Measurements from ENCODE around the gene MSL1. TPM values are rescaled to one million over a fixed set of nuclear protein-coding genes. Genes with fewer than 3 reads are reported as not detected.

The MSL1 gene
- total and polyA plus RNA-seq, 4 experiments from 2014 or later, result 6.0 to 133 (median 69.3) TPM

DNA sequence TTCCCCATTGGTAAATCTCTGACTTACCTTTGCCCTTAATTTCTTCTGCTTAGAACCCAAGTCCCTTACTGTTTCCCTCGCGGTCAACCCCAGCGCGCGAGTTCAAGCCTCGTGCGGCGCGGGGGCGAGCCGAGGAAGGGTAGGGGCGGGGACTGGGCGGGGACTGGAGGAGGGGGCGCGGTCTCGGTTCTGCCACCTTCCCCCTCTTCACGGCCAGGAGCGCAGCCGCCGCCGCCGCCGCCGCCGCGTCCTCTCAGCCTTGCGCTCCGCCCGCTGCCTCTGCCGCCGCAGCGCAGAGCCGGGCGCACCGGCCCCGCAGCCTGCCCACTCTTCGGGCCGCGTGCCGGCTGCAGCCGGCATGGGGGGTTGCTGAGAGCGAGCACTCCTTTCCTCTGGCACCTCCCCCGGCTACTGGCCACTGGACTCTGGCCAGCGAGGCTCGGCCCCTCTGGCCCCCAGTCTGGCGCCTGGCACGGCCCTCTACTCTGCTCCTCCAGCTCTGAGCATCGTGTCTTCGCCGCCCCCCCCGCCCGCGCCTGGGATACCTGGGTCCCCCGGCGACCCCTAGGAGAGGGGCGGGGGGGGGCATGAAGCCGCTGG, 55.6 kb downstream of the MSL1 start, which contains the start of gene RAPGEFL1:
Gene RAPGEFL1, plus strand, starts transcription at position 196 of the 600 bp plus-strand sequence. Its CDS starts 392 bp downstream, at position 588.
- H3K4me3 Mint-ChIP-seq, result peak within 1 kb of the TSS; percentile 40 to 79 (median 62)
- no peaks in the 10 kb centered on the region for H3K9me3 Mint-ChIP-seq
- H3K4me1 Mint-ChIP-seq, result peaks cover 6 to 17% (median 8%) of the 10 kb centered on the region in 4 donors
- Histone ChIP-seq H3K9me3 (ENCODE audit: control insufficient read depth in 1 of 2, low read length in 2 of 2) (no peaks in the 10 kb centered on the region), H3K36me3 (ENCODE audit: insufficient read depth, low read length) (peaks cover 10% of the 10 kb centered on the region), H3K4me1 (ENCODE audit: insufficient read depth, low read length) (peaks cover 7% of the 10 kb centered on the region), H3K4me3 (ENCODE audit: low read length in 2 of 2) (peak within 1 kb of the TSS in 1 of 2 donors; percentile 32), H3K27ac (ENCODE audit: low read depth, low read length) (no peak within 1 kb of the TSS), H3K27me3 (ENCODE audit: insufficient read depth, low read length) (no peaks in the 10 kb centered on the region)
- DNase-seq, result peak; percentile 69 to 83 (median 76)
- H3K36me3 Mint-ChIP-seq, result peaks cover 4 to 24% of the 10 kb centered on the region in 2 donors
- intact Hi-C loops (cut with micrococcal nuclease), result no loop called here
- peak within 1 kb of the TSS; percentile 41 to 90 (median 83) for H3K27ac Mint-ChIP-seq
- H3K27me3 Mint-ChIP-seq, result no peaks in the 10 kb centered on the region
- ChIA-PET CTCF (ENCODE audit: partially characterized antibody) (interaction anchor here (11.0 kb wide), 1 partner anchor 63 kb away, joined by 287 read pairs; no protein-coding TSS in a partner anchor), POLR2A (ENCODE audit: partially characterized antibody) (interaction anchor here (0.7 to 3.1 kb wide), 5 partner anchors 14 to 145 kb away, joined by 3 to 11 read pairs (median 4); partner anchors contain the start of genes CASC3 and WIPF2)

- Histone ChIP-seq H3K27ac (ENCODE audit: low read depth, low read length) (no peak overlapping the region), H3K4me1 (ENCODE audit: insufficient read depth, low read length) (peaks cover 7% of the 10 kb centered on the region), H3K27me3 (ENCODE audit: insufficient read depth, low read length) (no peaks in the 10 kb centered on the region), H3K4me3 (ENCODE audit: low read length in 2 of 2) (no peak overlapping the region), H3K36me3 (ENCODE audit: insufficient read depth, low read length) (peaks cover 8% of the 10 kb centered on the region), H3K9me3 (ENCODE audit: control insufficient read depth in 1 of 2, low read length in 2 of 2) (no peaks in the 10 kb centered on the region)
- no peak overlapping the region for H3K27ac Mint-ChIP-seq
- H3K9me3 Mint-ChIP-seq, result no peaks in the 10 kb centered on the region
- POLR2A ChIA-PET (ENCODE audit: partially characterized antibody), result interaction anchor here (0.7 to 3.1 kb wide), 5 partner anchors 13 to 145 kb away, joined by 3 to 11 read pairs (median 3); partner anchors contain the start of genes CASC3 and WIPF2
- intact Hi-C loops (cut with micrococcal nuclease), result no loop called here
- peak overlapping the region in 5 of 8 donors; percentile 39 to 69 (median 54) for H3K4me3 Mint-ChIP-seq
- peaks cover 6 to 17% (median 8%) of the 10 kb centered on the region in 4 donors for H3K4me1 Mint-ChIP-seq
- CTCF ChIA-PET (ENCODE audit: partially characterized antibody), result interaction anchor here (0.6 to 1.9 kb wide), 2 partner anchors 9 to 13 kb away, joined by 3 to 6 read pairs; no protein-coding TSS in a partner anchor
- H3K36me3 Mint-ChIP-seq, result peaks cover 4 to 21% of the 10 kb centered on the region in 2 donors
- H3K27me3 Mint-ChIP-seq, result no peaks in the 10 kb centered on the region
- no peak for DNase-seq
Observed at GRCh38 chr17:40178021-40178601, 56.3 kb downstream of the MSL1 start.

DNA sequence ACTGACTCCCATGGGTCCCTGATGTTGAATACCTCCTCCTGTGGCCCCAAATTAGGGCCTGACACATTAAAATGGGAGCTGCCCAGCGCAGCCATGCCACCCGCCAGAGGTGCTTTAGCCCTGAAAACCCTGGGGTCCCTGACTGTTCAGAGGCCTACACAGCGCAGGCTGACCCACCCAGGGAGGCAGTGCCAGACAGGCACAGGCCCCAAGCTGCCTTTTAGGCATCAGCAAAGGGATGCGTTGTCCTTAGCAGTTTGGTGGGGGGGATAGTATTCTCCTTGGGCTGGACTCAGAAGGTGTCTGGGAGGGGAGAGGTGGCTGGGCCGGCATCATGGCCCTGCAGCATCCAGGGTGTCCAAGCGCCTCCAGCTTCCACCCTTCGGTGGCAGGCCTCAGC, 56.9 kb downstream of the MSL1 start:
- DNase-seq, result no peak
- Mint-ChIP-seq H3K27ac (peak overlapping the region in 1 of 7 donors; percentile 47), H3K9me3 (no peaks in the 10 kb centered on the region), H3K27me3 (no peaks in the 10 kb centered on the region), H3K4me3 (peak overlapping the region in 5 of 8 donors; percentile 39 to 69 (median 54)), H3K36me3 (peaks cover 4 to 16% of the 10 kb centered on the region in 2 donors), H3K4me1 (peaks cover 5 to 17% (median 7%) of the 10 kb centered on the region in 4 donors)
- Histone ChIP-seq H3K27ac (ENCODE audit: low read depth, low read length) (no peak overlapping the region), H3K4me3 (ENCODE audit: low read length in 2 of 2) (no peak overlapping the region), H3K36me3 (ENCODE audit: insufficient read depth, low read length) (peaks cover 8% of the 10 kb centered on the region), H3K27me3 (ENCODE audit: insufficient read depth, low read length) (no peaks in the 10 kb centered on the region), H3K9me3 (ENCODE audit: control insufficient read depth in 1 of 2, low read length in 2 of 2) (no peaks in the 10 kb centered on the region), H3K4me1 (ENCODE audit: insufficient read depth, low read length) (peaks cover 7% of the 10 kb centered on the region)
- intact Hi-C loops (cut with micrococcal nuclease), result no loop called here
- CTCF ChIA-PET (ENCODE audit: partially characterized antibody), result interaction anchor here (0.6 to 1.9 kb wide), 3 partner anchors 10 to 13 kb away, joined by 3 to 6 read pairs (median 3); no protein-coding TSS in a partner anchor
- POLR2A ChIA-PET (ENCODE audit: partially characterized antibody), result interaction anchor here (1.1 to 3.1 kb wide), 5 partner anchors 13 to 144 kb away, joined by 3 to 11 read pairs (median 4); partner anchors contain the start of genes CASC3 and WIPF2

DNA sequence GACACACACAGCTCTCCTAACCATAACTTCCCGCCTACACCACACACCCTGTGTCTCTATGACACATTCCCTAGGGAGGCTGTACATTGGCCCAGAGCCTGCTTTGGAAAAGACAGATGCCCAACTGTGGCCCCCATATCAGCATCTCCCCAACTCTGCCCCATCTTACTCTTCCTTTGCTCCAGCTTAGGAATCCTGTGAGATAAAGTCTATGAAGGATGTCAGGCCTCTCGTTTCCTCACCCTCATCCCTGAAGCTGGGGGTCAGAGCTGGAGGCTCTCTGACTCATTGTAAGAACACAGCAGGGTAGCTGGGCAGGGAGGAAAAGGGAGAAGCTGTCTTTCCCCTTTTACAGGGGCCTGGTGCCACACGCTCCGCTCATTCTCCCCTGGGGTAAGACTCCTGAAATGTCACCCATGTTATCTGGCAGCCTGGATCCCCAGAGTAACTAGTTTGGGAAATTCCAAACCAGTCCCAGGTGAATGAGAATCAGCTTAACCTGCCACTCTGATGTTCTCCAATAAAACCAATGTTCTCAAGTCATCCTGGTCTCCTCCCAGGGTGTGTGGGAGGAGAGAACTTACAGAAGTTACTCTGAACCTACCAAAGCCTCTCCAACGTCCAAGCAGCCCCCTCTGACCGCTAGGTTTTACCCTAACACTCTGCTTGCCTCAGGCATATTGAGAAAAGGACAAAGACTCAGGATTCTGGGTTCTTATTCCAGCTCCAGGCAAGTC, 58.3 kb downstream of the MSL1 start:
- Histone ChIP-seq H3K4me3 (ENCODE audit: low read length in 2 of 2) (no peak overlapping the region), H3K9me3 (ENCODE audit: control insufficient read depth in 1 of 2, low read length in 2 of 2) (no peaks in the 10 kb centered on the region), H3K36me3 (ENCODE audit: insufficient read depth, low read length) (no peaks in the 10 kb centered on the region), H3K27ac (ENCODE audit: low read depth, low read length) (no peak overlapping the region), H3K4me1 (ENCODE audit: insufficient read depth, low read length) (peaks cover 7% of the 10 kb centered on the region), H3K27me3 (ENCODE audit: insufficient read depth, low read length) (no peaks in the 10 kb centered on the region)
- Mint-ChIP-seq H3K36me3 (peaks cover 0 to 11% of the 10 kb centered on the region in 2 donors), H3K27me3 (no peaks in the 10 kb centered on the region), H3K4me3 (peak overlapping the region in 4 of 8 donors; percentile 23 to 70 (median 34)), H3K27ac (peak overlapping the region in 3 of 7 donors; percentile 44 to 72 (median 47)), H3K4me1 (peaks cover 5 to 17% (median 7%) of the 10 kb centered on the region in 4 donors), H3K9me3 (no peaks in the 10 kb centered on the region)
- ChIA-PET CTCF (ENCODE audit: partially characterized antibody) (interaction anchor here (0.8 to 1.9 kb wide), 5 partner anchors 11 to 67 kb away, joined by 3 to 6 read pairs (median 3); no protein-coding TSS in a partner anchor), POLR2A (ENCODE audit: partially characterized antibody) (interaction anchor here (1.9 kb wide), 1 partner anchor 82 kb away, joined by 4 read pairs; no protein-coding TSS in a partner anchor)
- DNase-seq, result no peak
- intact Hi-C loops (cut with micrococcal nuclease), result no loop called here

DNA sequence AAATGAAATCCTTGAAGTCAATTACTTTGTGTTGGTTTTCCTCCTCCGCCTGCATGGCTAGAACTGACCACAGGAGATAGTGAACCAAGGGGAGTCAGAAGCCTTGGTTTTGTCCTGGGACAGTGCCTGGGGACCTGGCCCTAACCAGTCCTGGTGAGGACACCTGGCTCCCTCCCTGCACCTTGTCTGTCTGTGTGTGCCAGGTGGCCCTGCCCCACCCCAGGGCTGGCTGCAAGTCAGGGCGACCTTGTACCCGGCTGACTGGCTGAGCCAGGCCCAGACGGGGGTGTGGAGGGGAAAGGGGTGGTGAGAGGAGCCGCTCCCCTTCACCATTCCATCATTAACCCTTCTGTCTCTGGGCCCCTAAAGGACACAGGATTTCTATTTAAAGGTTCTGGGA, 58.9 kb downstream of the MSL1 start:
- H3K4me1 ChIP-seq (ENCODE audit: insufficient read depth, low read length), result peaks cover 7% of the 10 kb centered on the region
- H3K27me3 ChIP-seq (ENCODE audit: insufficient read depth, low read length), result no peaks in the 10 kb centered on the region
- Mint-ChIP-seq H3K27me3 (no peaks in the 10 kb centered on the region), H3K36me3 (peaks cover 0 to 11% of the 10 kb centered on the region in 2 donors), H3K9me3 (no peaks in the 10 kb centered on the region), H3K4me3 (peak overlapping the region in 1 of 8 donors; percentile 23), H3K27ac (peak overlapping the region in 1 of 7 donors; percentile 47), H3K4me1 (peaks cover 5 to 17% (median 7%) of the 10 kb centered on the region in 4 donors)
- H3K4me3 ChIP-seq (ENCODE audit: low read length in 2 of 2), result no peak overlapping the region
- intact Hi-C loops (cut with micrococcal nuclease), result no loop called here
- ChIA-PET CTCF (ENCODE audit: partially characterized antibody) (interaction anchor here (1.3 to 1.6 kb wide), 2 partner anchors 12 to 68 kb away, joined by 3 to 6 read pairs; no protein-coding TSS in a partner anchor), POLR2A (ENCODE audit: partially characterized antibody) (interaction anchor here (1.9 kb wide), 1 partner anchor 82 kb away, joined by 4 read pairs; no protein-coding TSS in a partner anchor)
- no peak overlapping the region for H3K27ac ChIP-seq (ENCODE audit: low read depth, low read length)
- no peaks in the 10 kb centered on the region for H3K36me3 ChIP-seq (ENCODE audit: insufficient read depth, low read length)
- no peak for DNase-seq
- no peaks in the 10 kb centered on the region for H3K9me3 ChIP-seq (ENCODE audit: control insufficient read depth in 1 of 2, low read length in 2 of 2)

DNA sequence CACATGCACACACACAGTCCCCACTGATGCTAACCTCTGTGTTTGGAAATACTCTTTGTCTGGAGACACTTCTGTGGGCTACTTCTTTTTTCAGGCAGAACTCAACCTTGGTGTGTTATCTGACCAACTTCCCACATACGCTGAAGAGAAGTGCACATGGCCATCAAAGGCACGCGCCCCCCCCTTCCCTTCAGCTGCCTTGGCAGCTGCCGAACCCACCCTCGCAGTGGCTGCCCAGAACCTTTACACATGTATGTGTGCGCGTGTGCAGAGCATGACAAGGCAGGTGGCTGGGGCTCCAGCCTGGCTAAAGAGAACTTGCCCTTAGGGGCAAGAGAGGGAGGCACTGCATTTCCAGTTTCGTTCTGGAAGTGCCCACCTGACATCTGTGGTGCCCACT, 59.4 kb downstream of the MSL1 start:
- CTCF ChIA-PET (ENCODE audit: partially characterized antibody), result interaction anchor here (1.0 to 1.6 kb wide), 2 partner anchors 12 to 154 kb away, joined by 3 read pairs; no protein-coding TSS in a partner anchor
- intact Hi-C loops (cut with micrococcal nuclease), result no loop called here
- Mint-ChIP-seq H3K27ac (no peak overlapping the region), H3K4me1 (peaks cover 5 to 12% (median 7%) of the 10 kb centered on the region in 4 donors), H3K27me3 (no peaks in the 10 kb centered on the region), H3K9me3 (no peaks in the 10 kb centered on the region), H3K4me3 (no peak overlapping the region), H3K36me3 (peaks cover 0 to 5% of the 10 kb centered on the region in 2 donors)
- Histone ChIP-seq H3K4me3 (ENCODE audit: low read length in 2 of 2) (no peak overlapping the region), H3K4me1 (ENCODE audit: insufficient read depth, low read length) (peaks cover 7% of the 10 kb centered on the region), H3K27me3 (ENCODE audit: insufficient read depth, low read length) (no peaks in the 10 kb centered on the region), H3K36me3 (ENCODE audit: insufficient read depth, low read length) (no peaks in the 10 kb centered on the region), H3K27ac (ENCODE audit: low read depth, low read length) (no peak overlapping the region), H3K9me3 (ENCODE audit: control insufficient read depth in 1 of 2, low read length in 2 of 2) (no peaks in the 10 kb centered on the region)
- no peak for DNase-seq
- POLR2A ChIA-PET (ENCODE audit: partially characterized antibody), result no interaction called here
